SH-SY5Y (cell line): Measurements from ENCODE around the gene MAP4K2.

Experiments used
- GATA2 ChIP-seq: IDR thresholded peaks from 2 replicates; pipeline ENCODE4 v1.6.1; 2011; ENCODE audit warnings: mild to moderate bottlenecking, low read depth, low read length
- GATA3 ChIP-seq: IDR thresholded peaks from 2 replicates; pipeline ENCODE4 v1.6.1; 2011; ENCODE audit warnings: low read depth, mild to moderate bottlenecking, low read length, moderate library complexity

- TF ChIP-seq GATA2 (no peak), GATA3 (no peak)
Observed at GRCh38 chr11:64789331-64790204, 13.4 kb downstream of the MAP4K2 start.
